NCI-H524 (cell line): ENCODE measurements around the gene TYW1.
"Not testable (repeated sequence)": the region's sequence is repeated elsewhere in the genome, so short reads cannot be mapped to it uniquely, and the experiment has no call there.

Experiments
- DNase-seq, 2 experiments: peaks; one replicate each; lab custom pipeline; 2025; lab: John Stamatoyannopoulos, UW

Gene TYW1

DNA sequence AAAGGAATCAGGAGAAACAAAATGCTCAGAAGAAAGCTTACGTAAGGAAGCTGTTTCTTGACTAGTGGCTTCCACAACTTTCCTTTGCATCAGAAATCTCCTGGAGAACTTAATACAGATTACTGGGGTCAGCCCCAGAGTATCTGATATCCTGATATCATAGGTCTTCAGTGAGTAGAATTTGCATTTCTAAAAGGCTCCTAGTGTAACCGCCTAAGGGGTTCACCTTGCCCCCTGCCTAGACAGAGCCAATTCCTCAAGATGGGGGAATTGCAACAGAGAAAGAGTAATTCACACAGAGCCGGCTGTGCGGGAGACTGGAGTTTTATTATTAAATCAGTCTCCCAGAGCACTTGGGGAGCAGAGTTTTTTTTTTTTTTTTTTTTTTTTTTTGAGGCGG, 251.7 kb downstream of the TYW1 start:
- DNase-seq: not testable (repeated sequence)

DNA sequence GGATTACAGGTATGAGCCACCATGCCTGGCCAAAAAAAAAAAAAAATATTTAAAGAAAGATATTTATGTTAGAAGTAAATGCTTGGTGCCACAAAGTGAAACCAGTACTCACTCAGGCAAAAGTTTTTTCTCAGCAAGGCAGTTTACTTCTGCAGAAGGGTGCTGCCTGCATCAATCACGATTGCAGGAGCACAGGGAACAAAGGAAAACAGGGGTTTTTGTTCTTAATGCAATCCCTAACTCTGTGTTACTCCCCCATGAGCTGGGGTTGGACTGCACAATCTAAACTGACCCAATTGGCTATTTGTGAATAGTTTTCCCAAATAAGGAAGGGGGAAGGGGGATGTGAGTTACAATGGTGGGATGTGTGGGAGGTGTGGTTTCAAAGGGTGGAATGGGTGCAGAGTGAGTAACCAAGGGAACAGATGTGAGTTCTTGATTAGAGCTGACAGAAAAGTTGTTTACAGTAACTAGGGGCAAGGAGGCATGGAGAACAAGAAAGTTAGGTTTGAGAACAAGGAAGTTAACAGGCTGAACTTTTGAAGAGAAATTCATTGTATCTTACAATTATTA, 255.4 kb downstream of the TYW1 start:
- DNase-seq: no peak

DNA sequence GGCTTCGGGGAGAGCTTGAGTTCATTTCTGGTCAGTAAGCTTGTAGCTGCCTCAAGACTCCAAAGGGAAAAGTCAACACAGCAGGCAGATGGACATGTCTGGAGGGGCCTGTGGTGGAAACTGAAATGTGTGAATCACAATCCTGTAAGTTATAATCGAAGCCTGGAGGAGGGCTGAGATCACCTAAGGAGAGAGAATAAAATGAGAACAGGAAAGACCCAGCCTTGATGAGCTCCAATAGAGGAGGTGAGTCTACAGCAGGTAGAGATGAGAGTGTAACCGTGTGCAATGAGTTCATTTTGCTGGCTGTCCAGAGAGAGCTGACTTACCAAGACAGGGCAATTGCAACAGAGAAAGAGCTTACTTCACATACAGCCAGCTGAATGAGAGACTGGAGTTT, 258.4 kb downstream of the TYW1 start:
- not testable (repeated sequence) for DNase-seq

DNA sequence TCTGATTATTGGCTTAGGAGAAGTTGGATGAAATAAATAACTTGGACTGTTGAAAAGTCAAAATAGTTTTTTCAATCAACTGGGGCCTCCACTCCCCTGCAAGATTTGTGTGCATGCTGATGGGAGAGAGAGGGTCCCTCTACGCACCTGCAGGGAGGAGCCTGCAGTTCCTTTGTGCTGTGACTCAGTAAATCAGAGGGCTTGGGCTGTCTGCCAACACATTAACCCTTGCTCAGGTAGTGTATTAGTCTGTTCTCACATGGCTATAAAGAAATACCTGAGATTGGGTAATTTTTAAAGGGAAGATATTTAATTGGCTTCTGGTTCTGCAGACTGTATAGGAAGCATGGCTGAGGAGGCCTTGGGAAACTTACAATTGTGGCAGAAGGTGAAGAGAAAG, 261.1 kb downstream of the TYW1 start:
- DNase-seq: not testable (repeated sequence)

DNA sequence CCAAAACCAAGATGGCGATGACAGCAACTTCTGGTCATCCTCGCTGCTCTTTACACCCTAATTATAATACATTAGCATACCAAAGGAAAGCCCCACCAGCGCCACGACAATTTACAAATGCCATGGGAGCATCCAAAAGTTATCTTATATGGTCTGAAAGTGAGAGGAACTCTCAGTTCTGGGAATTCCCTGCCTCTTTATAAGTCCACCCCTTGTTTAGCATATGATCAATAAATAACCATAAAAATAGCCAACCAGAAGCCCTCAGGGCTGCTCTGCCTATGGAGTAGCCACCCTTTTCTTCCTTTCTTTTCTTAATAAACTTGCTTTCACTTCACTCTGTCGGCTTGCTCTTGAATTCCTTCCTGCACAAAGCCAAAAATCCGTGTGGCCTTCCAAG, 262.7 kb downstream of the TYW1 start:
- not testable (repeated sequence) for DNase-seq

DNA sequence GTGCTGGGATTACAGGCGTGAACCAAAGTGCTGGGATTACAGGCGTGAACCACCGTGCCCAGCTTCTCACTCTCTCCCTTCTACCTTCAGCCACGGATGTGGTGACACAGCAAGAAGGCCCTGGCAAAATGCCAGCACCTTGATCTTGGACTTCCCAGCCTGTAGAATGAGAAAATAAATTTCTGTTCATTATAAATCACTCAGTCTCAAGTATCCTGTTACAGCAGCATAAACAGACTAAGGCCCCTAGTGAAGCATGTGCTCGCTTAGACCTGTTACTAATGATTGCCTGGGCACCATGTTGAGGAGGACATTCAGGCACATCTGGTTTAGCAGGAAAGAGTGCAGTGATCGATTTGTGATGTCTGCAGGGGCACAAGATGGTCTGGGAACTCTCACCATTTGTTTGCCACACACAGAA, 263.5 kb downstream of the TYW1 start:
- DNase-seq: not testable (repeated sequence)

DNA sequence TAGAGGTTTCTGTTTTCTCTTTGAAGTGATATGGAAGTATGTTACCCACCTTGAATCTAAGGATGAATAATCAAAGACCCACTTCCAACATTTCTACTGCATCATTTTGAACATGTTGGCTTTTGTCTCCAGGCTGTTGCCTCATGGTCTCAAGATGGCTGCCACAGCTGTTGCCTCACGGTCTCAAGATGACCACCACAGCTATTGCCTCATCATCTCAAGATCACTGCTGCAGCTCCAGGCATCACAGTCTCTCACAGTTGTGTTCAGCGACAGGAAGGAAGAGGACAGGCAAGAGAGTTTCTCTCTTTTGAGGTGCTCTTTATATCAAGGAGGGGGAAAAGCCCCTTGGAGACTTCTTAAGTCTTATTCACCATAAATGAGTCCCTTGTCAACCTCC, 267.4 kb downstream of the TYW1 start:
- not testable (repeated sequence) for DNase-seq

DNA sequence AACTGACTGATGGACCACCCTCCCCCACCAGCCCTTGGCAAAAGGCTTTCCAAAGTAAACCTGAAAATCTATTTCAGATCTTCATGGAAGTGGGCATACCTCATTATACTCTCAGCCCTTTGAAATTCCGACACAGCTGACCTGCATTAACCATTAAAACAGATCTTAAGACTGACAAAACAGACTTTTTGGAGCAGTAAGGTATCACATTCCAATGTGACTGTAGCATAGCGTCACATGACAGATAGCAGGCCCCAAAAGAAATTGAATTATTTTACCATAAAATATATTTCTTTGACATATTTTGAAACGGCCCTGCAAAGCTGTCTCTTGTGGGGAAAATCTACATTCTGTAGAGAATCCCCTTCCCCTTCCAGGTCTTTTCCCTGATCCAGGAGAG, 269.4 kb downstream of the TYW1 start:
- not testable (repeated sequence) for DNase-seq

DNA sequence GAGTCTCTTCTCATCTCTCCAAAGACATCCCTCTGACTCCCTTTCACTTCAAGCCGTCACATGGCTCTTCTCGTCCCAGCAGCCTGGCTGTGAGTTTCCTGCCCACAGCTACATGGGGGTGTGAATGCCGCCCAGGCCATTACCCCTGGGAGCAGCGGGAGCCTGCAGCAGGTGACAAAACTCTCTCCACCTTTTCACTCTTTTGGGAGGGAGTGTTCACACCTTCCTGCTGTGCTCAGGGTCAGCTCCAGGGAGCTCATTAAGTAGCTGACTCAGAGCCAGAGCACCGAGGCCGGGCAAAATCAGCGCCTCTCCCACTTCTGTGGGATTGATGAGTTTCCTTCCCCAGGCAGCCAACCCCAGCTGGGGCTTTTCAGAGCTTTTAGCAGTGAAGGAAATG, 271.3 kb downstream of the TYW1 start:
- DNase-seq: no peak

DNA sequence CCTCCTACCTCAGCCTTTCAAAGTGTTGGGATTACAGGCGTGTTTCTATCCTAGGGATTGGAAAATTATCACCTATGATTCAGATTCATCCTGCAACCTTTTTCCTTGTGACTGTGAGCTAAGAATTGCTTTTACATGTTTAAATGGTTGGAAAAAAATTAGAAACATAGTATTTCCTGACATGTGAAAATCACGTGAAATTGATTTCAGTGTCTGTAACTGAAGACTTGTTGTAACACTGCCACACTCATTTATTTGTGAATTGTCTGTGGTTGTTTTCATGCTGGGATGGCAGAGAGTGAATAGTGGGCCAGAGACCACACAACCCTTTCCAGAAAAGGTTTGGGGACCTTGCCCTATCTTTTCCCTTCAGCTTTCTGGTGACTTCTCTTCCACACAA, 273.3 kb downstream of the TYW1 start:
- DNase-seq: not testable (repeated sequence)
